ENCODE data around the gene CLK2. TPM values are rescaled to one million over a fixed set of nuclear protein-coding genes. Genes with fewer than 3 reads are reported as not detected.

CLK2 gene
- total and polyA plus RNA-seq, 4 donors: 8.3 to 28.2 (median 14.8) TPM

GRCh38 chr1:155263067-155263466 is 10.2 kb downstream of the CLK2 start:
- H3K27me3 ChIP-seq (ENCODE audit: control insufficient read depth in 4 of 4, insufficient read depth in 4 of 4, low read length in 3 of 4): no peaks in the 10 kb centered on the region
- 91% methylated on average over 11 of the region's 11 CpGs for WGBS
- H3K27ac ChIP-seq (ENCODE audit: low read depth in 1 of 2, low read length in 2 of 2): no peak overlapping the region
- TF ChIP-seq RXRA (IDR thresholded peaks at IDR 0.05): no peak
- DNase-seq (ENCODE audit: low spot score): no peak
- H3K4me3 ChIP-seq (ENCODE audit: low read depth in 1 of 3, low read length in 3 of 3): no peak overlapping the region
- H3K4me1 ChIP-seq (ENCODE audit: control insufficient read depth in 4 of 4, insufficient read depth in 4 of 4, low read length in 3 of 4): peaks cover 0 to 23% (median 16%) of the 10 kb centered on the region in 4 donors
- peaks cover 8 to 52% (median 44%) of the 10 kb centered on the region in 4 donors for H3K36me3 ChIP-seq (ENCODE audit: control insufficient read depth in 4 of 4, insufficient read depth in 3 of 4, low read depth in 1 of 4, low read length in 3 of 4)
- no peaks in the 10 kb centered on the region for H3K9me3 ChIP-seq (ENCODE audit: control insufficient read depth in 4 of 4, low read length in 3 of 4)
- H3K9ac ChIP-seq (ENCODE audit: low read depth in 1 of 2, low read length in 2 of 2): no peak overlapping the region

GRCh38 chr1:155261852-155262673 is 11.2 kb downstream of the CLK2 start, which contains the start of gene SCAMP3:
Gene SCAMP3 (minus strand): TSS chr1:155262360. CDS start chr1:155262151, 209 bp downstream.
- Histone ChIP-seq H3K4me1 (ENCODE audit: control insufficient read depth in 4 of 4, insufficient read depth in 4 of 4, low read length in 3 of 4) (peaks cover 0 to 23% (median 16%) of the 10 kb centered on the region in 4 donors), H3K9me3 (ENCODE audit: control insufficient read depth in 4 of 4, low read length in 3 of 4) (no peaks in the 10 kb centered on the region), H3K9ac (ENCODE audit: low read depth in 1 of 2, low read length in 2 of 2) (peak within 1 kb of the TSS; percentile 63 to 88), H3K27ac (ENCODE audit: low read depth in 1 of 2, low read length in 2 of 2) (peak within 1 kb of the TSS; percentile 65 to 87), H3K36me3 (ENCODE audit: control insufficient read depth in 4 of 4, insufficient read depth in 3 of 4, low read depth in 1 of 4, low read length in 3 of 4) (peaks cover 4 to 45% (median 36%) of the 10 kb centered on the region in 4 donors), H3K4me3 (ENCODE audit: low read depth in 1 of 3, low read length in 3 of 3) (peak within 1 kb of the TSS; percentile 88 to 99 (median 91)), H3K27me3 (ENCODE audit: control insufficient read depth in 4 of 4, insufficient read depth in 4 of 4, low read length in 3 of 4) (no peaks in the 10 kb centered on the region)
- DNase-seq (ENCODE audit: low spot score): peak; percentile 83
- WGBS: under 1% methylated on average over 47 of the region's 47 CpGs
- peak; percentile 37 to 72 for TF ChIP-seq HNF4A (conservative IDR thresholded peaks at IDR 0.05)
- TF ChIP-seq ZBTB33 (IDR thresholded peaks at IDR 0.05): peak; percentile 97
- TF ChIP-seq MAX (IDR thresholded peaks at IDR 0.05): peak; percentile 60
- TF ChIP-seq NR2F2 (IDR thresholded peaks at IDR 0.05): peak; percentile 42
- peak; percentile 51 to 95 for TF ChIP-seq GABPA (IDR thresholded peaks at IDR 0.05 in 1 of 2, conservative IDR thresholded peaks at IDR 0.05 in 1 of 2)
- no peak for TF ChIP-seq FOXA1 (IDR thresholded peaks at IDR 0.05)
- peak in 1 of 2 donors; percentile 45 for TF ChIP-seq RAD21 (IDR thresholded peaks at IDR 0.05)
- TF ChIP-seq HNF4G (IDR thresholded peaks at IDR 0.05): peak; percentile 34
- peak in 1 of 2 donors; percentile 47 for TF ChIP-seq EGR1 (IDR thresholded peaks at IDR 0.05; ENCODE audit: low read depth in 2 of 2)
- no peak for TF ChIP-seq FOXA2 (IDR thresholded peaks at IDR 0.05)
- TF ChIP-seq JUND (IDR thresholded peaks at IDR 0.05): peak in 1 of 2 donors; percentile 81
- peak; percentile 63 for TF ChIP-seq TAF1 (conservative IDR thresholded peaks at IDR 0.05)
- peak; percentile 86 for TF ChIP-seq YY1 (IDR thresholded peaks at IDR 0.05)
- TF ChIP-seq ATF3 (IDR thresholded peaks at IDR 0.05): peak; percentile 35
- TF ChIP-seq CTCF (IDR thresholded peaks at IDR 0.05; ENCODE audit: low read depth, low read length, missing input control): no peak
- peak; percentile 37 for TF ChIP-seq REST (IDR thresholded peaks at IDR 0.05)
- TF ChIP-seq RXRA (IDR thresholded peaks at IDR 0.05): peak; percentile 60 to 74
- TF ChIP-seq SP1 (IDR thresholded peaks at IDR 0.05): peak; percentile 66
